NCI-H774 (cell line): ENCODE data around the gene KRTAP9-8.
"Not testable (repeated sequence)": the region's sequence is repeated elsewhere in the genome, so short reads cannot be mapped to it uniquely, and the experiment has no call there.

Source experiments
- DNase-seq: peaks from one replicate; lab custom pipeline; 2025; lab: John Stamatoyannopoulos, UW

KRTAP9-8 gene

GRCh38 chr17:41237949-41238437 is at the start of gene KRTAP9-8:
Gene KRTAP9-8, plus strand, starts transcription at chr17:41237999. Its CDS starts 53 bp downstream, at chr17:41238052.
- peak; percentile 42 for DNase-seq

GRCh38 chr17:41189837-41190318 is 47.9 kb upstream of the KRTAP9-8 start, which contains the start of gene KRTAP9-1:
Gene KRTAP9-1, plus strand, starts transcription at chr17:41189887. Its CDS starts 0 bp downstream, at chr17:41189887.
- not testable (repeated sequence) for DNase-seq

GRCh38 chr17:41190328-41190727 is 47.5 kb upstream of the KRTAP9-8 start:
- peak; percentile 37 for DNase-seq

GRCh38 chr17:41196068-41196467 is 41.7 kb upstream of the KRTAP9-8 start:
- DNase-seq: no peak

GRCh38 chr17:41199421-41200078 is 38.2 kb upstream of the KRTAP9-8 start:
- no peak for DNase-seq

- peak; percentile 87 for DNase-seq
These were observed 25.8 kb upstream of the KRTAP9-8 start for GRCh38 chr17:41211845-41212466.

- DNase-seq: peak; percentile 94
These were observed 25.2 kb upstream of the KRTAP9-8 start for GRCh38 chr17:41212524-41213169.

- no peak for DNase-seq
These were observed 22.1 kb upstream of the KRTAP9-8 start for GRCh38 chr17:41215681-41216080.

- no peak for DNase-seq
These were observed 14.0 kb upstream of the KRTAP9-8 start for GRCh38 chr17:41223821-41224220.

- no peak for DNase-seq
These were observed 11.7 kb upstream of the KRTAP9-8 start for GRCh38 chr17:41226051-41226450.

- not testable (repeated sequence) for DNase-seq
These were observed 11.2 kb upstream of the KRTAP9-8 start, which contains the start of gene KRTAP9-2 for GRCh38 chr17:41226598-41227095. Gene KRTAP9-2, plus strand, starts transcription at chr17:41226648. Its CDS starts 7 bp downstream, at chr17:41226655.

GRCh38 chr17:41230094-41230493 is 7.7 kb upstream of the KRTAP9-8 start:
- DNase-seq: no peak

- DNase-seq: no peak
These were observed 6.1 kb upstream of the KRTAP9-8 start for GRCh38 chr17:41231731-41232130.

- DNase-seq: peak; percentile 76
These were observed 5.2 kb upstream of the KRTAP9-8 start, which contains the start of gene KRTAP9-3 for GRCh38 chr17:41232399-41233105. Gene KRTAP9-3, plus strand, starts transcription at chr17:41232449. Its CDS starts 53 bp downstream, at chr17:41232502.

- DNase-seq: not testable (repeated sequence)
These were observed 683 bp upstream of the KRTAP9-8 start for GRCh38 chr17:41237116-41237515.

GRCh38 chr17:41246995-41247787 is 9.4 kb downstream of the KRTAP9-8 start:
- DNase-seq: not testable (repeated sequence)

GRCh38 chr17:41249637-41250240 is 11.9 kb downstream of the KRTAP9-8 start, which contains the start of gene KRTAP9-4:
Gene KRTAP9-4, plus strand, starts transcription at chr17:41249687. Its CDS starts 34 bp downstream, at chr17:41249721.
- peak; percentile 65 for DNase-seq

- DNase-seq: no peak
These were observed 13.5 kb downstream of the KRTAP9-8 start for GRCh38 chr17:41251261-41251660.

- DNase-seq: no peak
These were observed 17.1 kb downstream of the KRTAP9-8 start for GRCh38 chr17:41254861-41255260.
